Stimulated activated CD4-positive, alpha-beta T cell treated with anti-CD3 and anti-CD28 coated beads, Interleukin-2, amount 100 ng/mL, for 4 hours (primary cell): Measurements from ENCODE around the gene NOC2L.

Source experiments
- DNase-seq: peaks from one replicate; pipeline ENCODE4 v3.0.0-alpha.2; 2020; ENCODE audit warnings: low read depth

Gene NOC2L

GRCh38 chr1:915295-916172, 43.5 kb downstream of the NOC2L start:
- DNase-seq: no peak

- DNase-seq: no peak
These were observed 44.2 kb downstream of the NOC2L start for GRCh38 chr1:914891-915280.

GRCh38 chr1:914131-914890, 44.7 kb downstream of the NOC2L start:
- no peak for DNase-seq

- DNase-seq: no peak
These were observed 45.4 kb downstream of the NOC2L start for GRCh38 chr1:913491-914130.

GRCh38 chr1:912740-913301, 46.2 kb downstream of the NOC2L start:
- DNase-seq: no peak

- no peak for DNase-seq
These were observed 46.9 kb downstream of the NOC2L start for GRCh38 chr1:911875-912739.

GRCh38 chr1:910881-911721, 48.0 kb downstream of the NOC2L start:
- no peak for DNase-seq

GRCh38 chr1:910311-910880, 48.7 kb downstream of the NOC2L start:
- no peak for DNase-seq

GRCh38 chr1:909861-910310, 49.2 kb downstream of the NOC2L start:
- no peak for DNase-seq

GRCh38 chr1:908661-909060, 50.4 kb downstream of the NOC2L start:
- DNase-seq: no peak

- DNase-seq: no peak
These were observed 51.2 kb downstream of the NOC2L start for GRCh38 chr1:907611-908451.

GRCh38 chr1:906600-907420, 52.2 kb downstream of the NOC2L start:
- DNase-seq: no peak

- no peak for DNase-seq
These were observed 53.1 kb downstream of the NOC2L start for GRCh38 chr1:905811-906599.

GRCh38 chr1:905071-905749, 53.8 kb downstream of the NOC2L start:
- DNase-seq: no peak

- peak; percentile 77 for DNase-seq
These were observed 54.6 kb downstream of the NOC2L start for GRCh38 chr1:904310-904950.

- no peak for DNase-seq
These were observed 55.3 kb downstream of the NOC2L start for GRCh38 chr1:903721-904271.
